Measurements from ENCODE around the gene CDH4. TPM values are rescaled to one million over a fixed set of nuclear protein-coding genes. Genes with fewer than 3 reads are reported as not detected.

Gene CDH4
- total and polyA plus RNA-seq, 2 of the 13 experiments (the other 11 are each of a cell fraction or from before 2014, with no cell fraction given): not detected

DNA sequence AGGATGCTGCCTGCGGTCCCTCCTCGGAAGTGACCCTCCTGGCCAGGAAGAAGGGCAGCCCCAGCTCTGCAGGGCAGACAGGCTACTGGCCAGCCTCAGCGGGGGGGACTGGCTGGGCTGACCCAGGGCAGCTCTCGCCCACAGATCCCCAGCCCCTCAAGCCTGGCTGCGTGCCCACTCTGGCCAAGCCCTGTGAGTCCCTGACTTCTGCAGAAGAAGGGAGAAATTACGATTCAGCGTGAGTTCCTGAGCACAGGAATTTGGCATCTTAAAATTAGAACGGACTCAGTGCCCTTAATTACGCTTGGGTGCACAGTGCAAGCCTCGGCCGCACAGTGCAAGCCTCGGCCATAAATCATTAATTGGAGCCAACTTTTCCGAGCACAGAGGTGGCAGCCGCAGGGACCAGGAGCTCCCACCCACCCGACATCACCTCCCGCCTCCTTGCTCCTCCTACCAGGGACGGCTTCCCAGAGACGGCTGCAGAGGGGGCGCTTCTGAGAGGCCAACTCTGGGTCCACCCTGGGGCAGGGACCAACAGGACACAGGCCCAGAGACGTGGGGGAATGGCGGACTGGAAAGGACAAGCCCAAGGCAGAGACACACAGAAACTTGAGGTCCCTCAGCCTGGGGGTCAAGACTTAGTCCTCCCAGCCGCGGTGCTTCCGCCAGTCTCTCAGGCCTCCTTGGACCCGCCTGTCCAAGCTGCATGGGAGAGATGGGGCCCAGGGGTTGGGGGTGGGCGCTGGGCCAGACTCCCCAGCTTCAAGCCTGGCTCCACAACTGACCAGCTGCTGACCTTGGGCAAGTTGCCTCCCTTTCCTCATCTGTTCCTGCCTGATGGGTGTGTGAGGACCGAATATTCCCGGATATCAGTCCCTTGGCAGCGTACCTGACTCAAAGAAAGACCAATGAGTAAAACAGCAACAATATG lies 648.2 kb downstream of the CDH4 start:
- intact Hi-C loops (cut with micrococcal nuclease; ENCODE audit: unreplicated experiment): no loop called here
- Histone ChIP-seq H3K4me1 (ENCODE audit: insufficient read depth, low read length) (peaks cover 34% of the 10 kb centered on the region), H3K79me2 (ENCODE audit: insufficient read depth, low read length) (no peaks in the 10 kb centered on the region), H3K27ac (ENCODE audit: extremely low read length, insufficient read depth, low read length) (no peak overlapping the region), H2AFZ (ENCODE audit: low read length) (no peak overlapping the region), H3K9ac (ENCODE audit: insufficient read depth, low read depth, low read length) (no peak overlapping the region), H3K4me3 (replicated peaks in 1 of 3; ENCODE audit: insufficient read depth in 1 of 3, low read depth in 2 of 3, low read length in 3 of 3) (peak overlapping the region in 1 of 3 experiments; percentile 17; a peak in 1 of 6 replicates), H4K20me1 (ENCODE audit: insufficient read depth, low read length) (peaks cover 5% of the 10 kb centered on the region; the same call in 1 of the 2 replicates), H3K4me2 (ENCODE audit: low read depth, low read length) (peak overlapping the region; percentile 52), H3K36me3 (replicated peaks in 1 of 2; ENCODE audit: control insufficient read depth in 1 of 2, insufficient read depth in 2 of 2, low read length in 2 of 2) (no peaks in the 10 kb centered on the region), H3K9me3 (ENCODE audit: low read length) (no peaks in the 10 kb centered on the region), H3K27me3 (ENCODE audit: control insufficient read depth in 1 of 2, insufficient read depth in 2 of 2, low read length in 2 of 2) (peaks cover 22 to 75% of the 10 kb centered on the region in 2 experiments)
- in situ Hi-C loops (cut with HindIII; ENCODE audit: extremely low pct_ligation_motif_present, low pct_unique_long_range_greater_than_20kb): no loop called here
- 17% methylated on average over 19 of the region's 29 CpGs for WGBS (ENCODE audit: low lambda C conversion rate)
- TF ChIP-seq EZH2 (conservative IDR thresholded peaks at IDR 0.05; ENCODE audit: low read depth, low read length) (peak; percentile 77; the same call in 1 of the 2 replicates), ZNF343 (CRISPR knock-in tag; IDR thresholded peaks at IDR 0.05) (0 out of 2 replicates have a peak, but pooled peaks have one; percentile 15), ZNF143 (CRISPR knock-in tag; IDR thresholded peaks at IDR 0.05) (no peak), ZNF263 (CRISPR knock-in tag; IDR thresholded peaks at IDR 0.05) (0 out of 2 replicates have a peak, but pooled peaks have one; percentile 4), ATRX (CRISPR knock-in tag; IDR thresholded peaks at IDR 0.05; ENCODE audit: borderline replicate concordance) (no peak)
- TF ChIP-seq, protein P1, sequence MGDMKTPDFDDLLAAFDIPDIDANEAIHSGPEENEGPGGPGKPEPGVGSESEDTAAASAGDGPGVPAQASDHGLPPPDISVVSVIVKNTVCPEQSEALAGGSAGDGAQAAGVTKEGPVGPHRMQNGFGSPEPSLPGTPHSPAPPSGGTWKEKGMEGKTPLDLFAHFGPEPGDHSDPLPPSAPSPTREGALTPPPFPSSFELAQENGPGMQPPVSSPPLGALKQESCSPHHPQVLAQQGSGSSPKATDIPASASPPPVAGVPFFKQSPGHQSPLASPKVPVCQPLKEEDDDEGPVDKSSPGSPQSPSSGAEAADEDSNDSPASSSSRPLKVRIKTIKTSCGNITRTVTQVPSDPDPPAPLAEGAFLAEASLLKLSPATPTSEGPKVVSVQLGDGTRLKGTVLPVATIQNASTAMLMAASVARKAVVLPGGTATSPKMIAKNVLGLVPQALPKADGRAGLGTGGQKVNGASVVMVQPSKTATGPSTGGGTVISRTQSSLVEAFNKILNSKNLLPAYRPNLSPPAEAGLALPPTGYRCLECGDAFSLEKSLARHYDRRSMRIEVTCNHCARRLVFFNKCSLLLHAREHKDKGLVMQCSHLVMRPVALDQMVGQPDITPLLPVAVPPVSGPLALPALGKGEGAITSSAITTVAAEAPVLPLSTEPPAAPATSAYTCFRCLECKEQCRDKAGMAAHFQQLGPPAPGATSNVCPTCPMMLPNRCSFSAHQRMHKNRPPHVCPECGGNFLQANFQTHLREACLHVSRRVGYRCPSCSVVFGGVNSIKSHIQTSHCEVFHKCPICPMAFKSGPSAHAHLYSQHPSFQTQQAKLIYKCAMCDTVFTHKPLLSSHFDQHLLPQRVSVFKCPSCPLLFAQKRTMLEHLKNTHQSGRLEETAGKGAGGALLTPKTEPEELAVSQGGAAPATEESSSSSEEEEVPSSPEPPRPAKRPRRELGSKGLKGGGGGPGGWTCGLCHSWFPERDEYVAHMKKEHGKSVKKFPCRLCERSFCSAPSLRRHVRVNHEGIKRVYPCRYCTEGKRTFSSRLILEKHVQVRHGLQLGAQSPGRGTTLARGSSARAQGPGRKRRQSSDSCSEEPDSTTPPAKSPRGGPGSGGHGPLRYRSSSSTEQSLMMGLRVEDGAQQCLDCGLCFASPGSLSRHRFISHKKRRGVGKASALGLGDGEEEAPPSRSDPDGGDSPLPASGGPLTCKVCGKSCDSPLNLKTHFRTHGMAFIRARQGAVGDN (CRISPR knock-in tag; IDR thresholded peaks at IDR 0.05): peak; percentile 19; the same call in 1 of the 2 replicates
- TF ChIP-seq, protein P2, sequence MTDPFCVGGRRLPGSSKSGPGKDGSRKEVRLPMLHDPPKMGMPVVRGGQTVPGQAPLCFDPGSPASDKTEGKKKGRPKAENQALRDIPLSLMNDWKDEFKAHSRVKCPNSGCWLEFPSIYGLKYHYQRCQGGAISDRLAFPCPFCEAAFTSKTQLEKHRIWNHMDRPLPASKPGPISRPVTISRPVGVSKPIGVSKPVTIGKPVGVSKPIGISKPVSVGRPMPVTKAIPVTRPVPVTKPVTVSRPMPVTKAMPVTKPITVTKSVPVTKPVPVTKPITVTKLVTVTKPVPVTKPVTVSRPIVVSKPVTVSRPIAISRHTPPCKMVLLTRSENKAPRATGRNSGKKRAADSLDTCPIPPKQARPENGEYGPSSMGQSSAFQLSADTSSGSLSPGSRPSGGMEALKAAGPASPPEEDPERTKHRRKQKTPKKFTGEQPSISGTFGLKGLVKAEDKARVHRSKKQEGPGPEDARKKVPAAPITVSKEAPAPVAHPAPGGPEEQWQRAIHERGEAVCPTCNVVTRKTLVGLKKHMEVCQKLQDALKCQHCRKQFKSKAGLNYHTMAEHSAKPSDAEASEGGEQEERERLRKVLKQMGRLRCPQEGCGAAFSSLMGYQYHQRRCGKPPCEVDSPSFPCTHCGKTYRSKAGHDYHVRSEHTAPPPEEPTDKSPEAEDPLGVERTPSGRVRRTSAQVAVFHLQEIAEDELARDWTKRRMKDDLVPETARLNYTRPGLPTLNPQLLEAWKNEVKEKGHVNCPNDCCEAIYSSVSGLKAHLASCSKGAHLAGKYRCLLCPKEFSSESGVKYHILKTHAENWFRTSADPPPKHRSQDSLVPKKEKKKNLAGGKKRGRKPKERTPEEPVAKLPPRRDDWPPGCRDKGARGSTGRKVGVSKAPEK (CRISPR knock-in tag; IDR thresholded peaks at IDR 0.05; ENCODE audit: borderline replicate concordance): no peak
- FAIRE-seq (no peak), ATAC-seq (no peak), DNase-seq (ENCODE audit: low spot score) (no peak)
- BruUV-seq (replicated peaks): no TSS peak
- ChIA-PET POLR2A (no interaction called here), CTCF (ENCODE audit: low intra/inter-chr PET ratio, low total read pairs) (no interaction called here)

Data from HepG2 (cell line).